ENCODE results near the gene SEC14L5. TPM values are rescaled to one million over a fixed set of nuclear protein-coding genes. Genes with fewer than 3 reads are reported as not detected.

The SEC14L5 gene
- total RNA-seq, 1 donor: under 0.01 TPM

DNA sequence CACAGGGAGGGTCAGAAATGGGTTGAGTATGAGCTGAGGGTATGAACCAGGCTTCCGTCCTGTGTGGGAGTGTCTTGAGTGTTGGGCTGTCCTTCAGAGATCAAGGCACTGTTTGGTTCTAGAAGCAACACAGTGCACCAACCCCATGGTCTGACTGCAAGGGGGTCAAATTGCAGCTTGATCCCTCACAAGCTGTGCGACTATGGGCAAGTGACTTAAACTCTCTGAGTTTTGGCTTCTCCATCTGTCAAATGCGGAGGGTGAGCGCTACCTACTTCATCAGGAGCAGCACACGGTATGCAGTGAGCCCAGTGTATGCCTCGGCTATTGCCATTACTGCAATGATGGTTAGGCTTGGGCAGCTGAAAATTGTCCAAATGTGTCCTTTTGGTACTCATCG is 21.0 kb downstream of the SEC14L5 start:
- H3K27me3 ChIP-seq (ENCODE audit: insufficient read depth, low read length): peaks cover 2% of the 10 kb centered on the region
- TF ChIP-seq, protein P1, sequence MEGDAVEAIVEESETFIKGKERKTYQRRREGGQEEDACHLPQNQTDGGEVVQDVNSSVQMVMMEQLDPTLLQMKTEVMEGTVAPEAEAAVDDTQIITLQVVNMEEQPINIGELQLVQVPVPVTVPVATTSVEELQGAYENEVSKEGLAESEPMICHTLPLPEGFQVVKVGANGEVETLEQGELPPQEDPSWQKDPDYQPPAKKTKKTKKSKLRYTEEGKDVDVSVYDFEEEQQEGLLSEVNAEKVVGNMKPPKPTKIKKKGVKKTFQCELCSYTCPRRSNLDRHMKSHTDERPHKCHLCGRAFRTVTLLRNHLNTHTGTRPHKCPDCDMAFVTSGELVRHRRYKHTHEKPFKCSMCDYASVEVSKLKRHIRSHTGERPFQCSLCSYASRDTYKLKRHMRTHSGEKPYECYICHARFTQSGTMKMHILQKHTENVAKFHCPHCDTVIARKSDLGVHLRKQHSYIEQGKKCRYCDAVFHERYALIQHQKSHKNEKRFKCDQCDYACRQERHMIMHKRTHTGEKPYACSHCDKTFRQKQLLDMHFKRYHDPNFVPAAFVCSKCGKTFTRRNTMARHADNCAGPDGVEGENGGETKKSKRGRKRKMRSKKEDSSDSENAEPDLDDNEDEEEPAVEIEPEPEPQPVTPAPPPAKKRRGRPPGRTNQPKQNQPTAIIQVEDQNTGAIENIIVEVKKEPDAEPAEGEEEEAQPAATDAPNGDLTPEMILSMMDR (IDR thresholded peaks at IDR 0.05; ENCODE audit: extremely low read depth, low read depth, low read length): no peak
- H2AFZ ChIP-seq (ENCODE audit: low read length): no peak overlapping the region
- no peak overlapping the region for H3K27ac ChIP-seq (ENCODE audit: low read depth, low read length)
- H3K79me2 ChIP-seq (ENCODE audit: insufficient read depth, low read length): no peaks in the 10 kb centered on the region
- no peak overlapping the region for H3K4me2 ChIP-seq (ENCODE audit: insufficient read depth, low read length)
- no peak for DNase-seq (ENCODE audit: insufficient read length, low spot score, missing footprints)
- H3K4me1 ChIP-seq (ENCODE audit: insufficient read depth, low read length): no peaks in the 10 kb centered on the region
- no peaks in the 10 kb centered on the region for H3K36me3 ChIP-seq (ENCODE audit: insufficient read depth, low read length)
- no peaks in the 10 kb centered on the region for H3K9me3 ChIP-seq (ENCODE audit: low read depth, low read length)
- H3K4me3 ChIP-seq (ENCODE audit: insufficient read depth, low read length): no peak overlapping the region
- H4K20me1 ChIP-seq (ENCODE audit: insufficient read depth, low read length): no peaks in the 10 kb centered on the region

DNA sequence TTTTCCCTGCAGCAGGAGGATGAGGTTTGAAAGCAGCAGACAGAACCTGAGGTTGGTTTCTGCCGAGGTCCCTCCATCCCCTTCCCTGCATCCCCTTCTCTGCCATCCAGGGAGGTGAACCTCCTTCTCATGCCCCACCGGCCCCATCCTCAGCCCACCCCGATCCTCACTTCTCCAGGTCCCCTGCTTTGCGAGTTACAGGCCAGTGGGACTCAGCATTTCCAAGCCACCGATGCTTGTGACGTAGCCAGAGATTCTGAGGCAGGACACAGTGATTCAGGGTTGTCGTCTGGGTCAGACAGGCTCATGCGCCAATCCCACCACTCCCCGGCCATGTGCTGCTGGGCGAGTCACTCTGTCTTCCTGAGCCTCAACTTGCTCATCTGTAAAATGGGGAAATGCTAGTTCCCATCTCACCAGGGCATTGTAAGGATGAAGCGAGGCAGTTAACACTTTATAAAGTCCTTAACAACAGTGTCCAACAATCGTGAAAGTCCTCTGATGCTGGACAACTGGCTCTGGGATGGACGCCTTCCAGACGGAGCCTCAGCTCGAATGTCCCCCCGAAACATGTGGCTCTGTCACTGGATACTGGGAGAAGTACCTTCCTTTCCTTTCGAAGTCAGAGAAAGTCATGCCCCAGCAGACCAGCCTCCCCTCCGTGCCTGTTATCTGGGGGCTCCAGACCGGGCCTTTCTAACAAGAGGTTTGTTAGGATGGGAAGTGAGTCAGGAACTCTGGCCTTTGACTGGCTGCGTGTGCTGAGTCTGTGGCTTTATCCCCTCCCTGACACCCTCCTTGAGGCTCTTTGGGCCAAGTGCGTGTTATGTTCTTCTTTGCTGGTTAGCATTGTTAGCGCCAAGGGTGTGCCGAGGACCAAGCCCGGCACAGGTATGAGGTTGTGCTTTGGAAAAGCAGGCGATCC is 21.9 kb downstream of the SEC14L5 start:
- H3K36me3 ChIP-seq (ENCODE audit: insufficient read depth, low read length): no peaks in the 10 kb centered on the region
- no peak overlapping the region for H3K4me2 ChIP-seq (ENCODE audit: insufficient read depth, low read length)
- no peak for DNase-seq (ENCODE audit: insufficient read length, low spot score, missing footprints)
- H2AFZ ChIP-seq (ENCODE audit: low read length): no peak overlapping the region
- H3K9me3 ChIP-seq (ENCODE audit: low read depth, low read length): no peaks in the 10 kb centered on the region
- no peak overlapping the region for H3K27ac ChIP-seq (ENCODE audit: low read depth, low read length)
- H3K79me2 ChIP-seq (ENCODE audit: insufficient read depth, low read length): no peaks in the 10 kb centered on the region
- peaks cover 2% of the 10 kb centered on the region for H3K27me3 ChIP-seq (ENCODE audit: insufficient read depth, low read length)
- TF ChIP-seq, protein P1 (IDR thresholded peaks at IDR 0.05; ENCODE audit: extremely low read depth, low read depth, low read length): no peak
- H3K4me3 ChIP-seq (ENCODE audit: insufficient read depth, low read length): no peak overlapping the region
- H3K4me1 ChIP-seq (ENCODE audit: insufficient read depth, low read length): no peaks in the 10 kb centered on the region
- no peaks in the 10 kb centered on the region for H4K20me1 ChIP-seq (ENCODE audit: insufficient read depth, low read length)

DNA sequence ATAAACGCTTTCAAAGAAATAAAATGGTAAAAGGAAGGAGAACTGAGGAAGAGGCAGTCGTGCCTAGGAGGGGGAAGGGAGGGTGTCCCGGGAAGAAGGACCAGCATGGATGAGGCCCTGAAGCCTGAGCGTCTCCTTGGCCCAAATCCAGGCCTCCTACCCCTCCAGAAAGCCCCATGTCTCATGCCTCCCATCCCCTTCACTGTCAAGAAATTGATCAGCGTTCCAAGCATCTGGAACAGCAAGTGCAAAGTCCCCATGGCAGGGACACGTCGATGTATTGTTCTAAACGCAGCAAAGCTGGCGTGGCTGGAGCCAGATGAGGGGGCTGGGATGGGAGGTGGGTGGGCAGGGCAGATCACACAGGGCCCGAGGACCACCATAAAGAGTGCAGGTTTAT is 22.6 kb downstream of the SEC14L5 start:
- TF ChIP-seq, protein P1 (IDR thresholded peaks at IDR 0.05; ENCODE audit: extremely low read depth, low read depth, low read length): no peak
- H3K4me3 ChIP-seq (ENCODE audit: insufficient read depth, low read length): no peak overlapping the region
- H3K36me3 ChIP-seq (ENCODE audit: insufficient read depth, low read length): no peaks in the 10 kb centered on the region
- no peak for DNase-seq (ENCODE audit: insufficient read length, low spot score, missing footprints)
- no peak overlapping the region for H3K27ac ChIP-seq (ENCODE audit: low read depth, low read length)
- H3K9me3 ChIP-seq (ENCODE audit: low read depth, low read length): no peaks in the 10 kb centered on the region
- H3K79me2 ChIP-seq (ENCODE audit: insufficient read depth, low read length): no peaks in the 10 kb centered on the region
- H3K27me3 ChIP-seq (ENCODE audit: insufficient read depth, low read length): peaks cover 2% of the 10 kb centered on the region
- H2AFZ ChIP-seq (ENCODE audit: low read length): no peak overlapping the region
- no peak overlapping the region for H3K4me2 ChIP-seq (ENCODE audit: insufficient read depth, low read length)
- H4K20me1 ChIP-seq (ENCODE audit: insufficient read depth, low read length): no peaks in the 10 kb centered on the region
- H3K4me1 ChIP-seq (ENCODE audit: insufficient read depth, low read length): no peaks in the 10 kb centered on the region

DNA sequence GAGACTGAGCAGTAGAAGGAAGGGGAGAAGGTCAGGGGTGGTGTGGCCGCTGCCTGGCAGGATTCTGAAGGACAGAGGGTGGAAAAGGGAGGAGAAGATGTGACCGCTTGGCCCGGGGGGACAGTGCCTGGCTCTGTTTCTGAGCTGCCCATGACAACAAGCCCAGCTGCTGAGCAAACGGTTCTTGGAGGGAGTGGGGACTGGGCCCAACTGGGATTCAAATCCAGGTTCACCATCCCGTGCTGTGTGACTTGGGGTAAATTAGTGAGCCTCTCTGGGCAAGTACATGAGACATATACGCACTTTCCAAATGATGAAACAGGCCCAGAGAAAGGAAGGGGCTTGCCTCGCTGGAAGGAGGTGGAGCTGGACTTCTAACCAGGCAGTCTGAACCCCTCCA is 23.3 kb downstream of the SEC14L5 start:
- H3K79me2 ChIP-seq (ENCODE audit: insufficient read depth, low read length): no peaks in the 10 kb centered on the region
- DNase-seq (ENCODE audit: insufficient read length, low spot score, missing footprints): no peak
- no peak overlapping the region for H2AFZ ChIP-seq (ENCODE audit: low read length)
- H3K27ac ChIP-seq (ENCODE audit: low read depth, low read length): no peak overlapping the region
- H3K27me3 ChIP-seq (ENCODE audit: insufficient read depth, low read length): peaks cover 2% of the 10 kb centered on the region
- H3K4me3 ChIP-seq (ENCODE audit: insufficient read depth, low read length): no peak overlapping the region
- no peaks in the 10 kb centered on the region for H3K36me3 ChIP-seq (ENCODE audit: insufficient read depth, low read length)
- no peaks in the 10 kb centered on the region for H3K9me3 ChIP-seq (ENCODE audit: low read depth, low read length)
- TF ChIP-seq, protein P1 (IDR thresholded peaks at IDR 0.05; ENCODE audit: extremely low read depth, low read depth, low read length): no peak
- no peaks in the 10 kb centered on the region for H4K20me1 ChIP-seq (ENCODE audit: insufficient read depth, low read length)
- no peak overlapping the region for H3K4me2 ChIP-seq (ENCODE audit: insufficient read depth, low read length)
- no peaks in the 10 kb centered on the region for H3K4me1 ChIP-seq (ENCODE audit: insufficient read depth, low read length)

All from osteoblast (primary cell).